Mesenteric fat pad (tissue), 1 donor: ENCODE measurements around the gene LY6G6C. TPM values are rescaled to one million over a fixed set of nuclear protein-coding genes. Genes with fewer than 3 reads are reported as not detected.

Experiments
- DNase-seq: peaks from one replicate; pipeline ENCODE4 v3.0.0-alpha.2; 2020; ENCODE audit warnings: low spot score
- total RNA-seq: library from RNA; stranded (reverse); fragmentation: NEBNext Ultra II Directional; extraction: Animal tissue kit (Norgen Biotek cat#: 25700); gene quantifications from one replicate; pipeline ENCODE4 v1.2.1, GENCODE V29; 2021
- donor health status: DM: yes; HTN: yes; CAD: no.

The LY6G6C gene
- total RNA-seq, 1 donor from 2014 or later = not detected

DNA sequence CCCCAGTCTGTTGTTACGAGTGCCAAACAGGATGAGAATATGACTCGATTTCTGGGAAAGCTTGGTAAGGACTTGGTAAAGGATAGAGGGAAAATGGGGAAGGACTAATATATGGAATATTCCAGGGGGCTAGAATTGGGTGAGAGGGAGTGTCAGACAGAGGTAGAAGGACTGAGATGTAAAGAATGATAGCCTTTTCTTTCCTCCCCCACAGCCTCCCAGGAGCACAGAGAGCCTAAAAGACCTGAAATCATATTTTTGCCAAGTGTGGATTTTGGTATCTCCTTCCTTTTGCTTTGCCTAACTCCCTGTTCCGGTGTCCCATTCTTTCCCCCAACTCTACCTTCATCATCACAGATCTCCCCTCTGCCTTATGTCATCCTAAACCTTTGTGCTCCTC lies 21.3 kb upstream of the LY6G6C start:
- DNase-seq = no peak

- DNase-seq = no peak
Observed at GRCh38 chr6:31741815-31742214, 20.3 kb upstream of the LY6G6C start.

DNA sequence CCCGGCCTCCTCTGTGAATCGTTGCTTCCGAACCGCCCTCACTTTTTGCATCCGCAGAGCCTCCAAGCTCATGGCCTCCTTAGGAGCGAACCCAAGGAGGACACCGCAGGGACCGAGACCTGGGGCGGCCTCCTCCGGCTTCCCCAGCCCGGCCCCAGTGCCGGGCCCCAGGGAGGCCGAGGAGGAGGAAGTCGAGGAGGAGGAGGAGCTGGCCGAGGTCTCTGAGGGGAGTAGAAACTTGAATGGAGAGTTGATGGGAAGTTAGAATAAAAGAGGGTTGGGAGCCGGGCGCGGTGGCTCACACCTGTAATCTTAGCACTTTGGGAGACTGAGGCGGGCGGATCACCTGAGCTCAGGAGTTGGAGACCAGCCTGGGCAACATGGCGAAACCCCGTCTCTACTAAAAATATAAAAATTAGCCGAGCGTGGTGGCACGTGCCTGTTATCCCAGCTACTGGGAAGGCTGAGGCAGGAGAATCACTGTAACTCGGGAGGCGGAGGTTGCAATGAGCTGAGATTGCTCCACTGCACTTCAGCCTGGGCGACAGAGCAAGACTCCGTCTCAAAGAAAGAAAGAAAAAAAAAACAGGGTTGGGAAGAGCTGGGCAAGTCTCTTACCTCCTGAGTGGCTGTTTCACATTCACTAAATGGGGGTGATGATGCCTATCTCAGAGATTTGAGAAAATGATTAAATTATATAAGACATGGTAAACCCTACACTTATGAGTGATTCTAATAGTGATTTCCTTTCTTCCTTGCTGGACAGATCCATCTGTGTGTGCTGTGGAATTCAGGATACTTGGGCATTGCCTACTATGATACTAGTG lies 19.1 kb upstream of the LY6G6C start:
- no peak for DNase-seq

DNA sequence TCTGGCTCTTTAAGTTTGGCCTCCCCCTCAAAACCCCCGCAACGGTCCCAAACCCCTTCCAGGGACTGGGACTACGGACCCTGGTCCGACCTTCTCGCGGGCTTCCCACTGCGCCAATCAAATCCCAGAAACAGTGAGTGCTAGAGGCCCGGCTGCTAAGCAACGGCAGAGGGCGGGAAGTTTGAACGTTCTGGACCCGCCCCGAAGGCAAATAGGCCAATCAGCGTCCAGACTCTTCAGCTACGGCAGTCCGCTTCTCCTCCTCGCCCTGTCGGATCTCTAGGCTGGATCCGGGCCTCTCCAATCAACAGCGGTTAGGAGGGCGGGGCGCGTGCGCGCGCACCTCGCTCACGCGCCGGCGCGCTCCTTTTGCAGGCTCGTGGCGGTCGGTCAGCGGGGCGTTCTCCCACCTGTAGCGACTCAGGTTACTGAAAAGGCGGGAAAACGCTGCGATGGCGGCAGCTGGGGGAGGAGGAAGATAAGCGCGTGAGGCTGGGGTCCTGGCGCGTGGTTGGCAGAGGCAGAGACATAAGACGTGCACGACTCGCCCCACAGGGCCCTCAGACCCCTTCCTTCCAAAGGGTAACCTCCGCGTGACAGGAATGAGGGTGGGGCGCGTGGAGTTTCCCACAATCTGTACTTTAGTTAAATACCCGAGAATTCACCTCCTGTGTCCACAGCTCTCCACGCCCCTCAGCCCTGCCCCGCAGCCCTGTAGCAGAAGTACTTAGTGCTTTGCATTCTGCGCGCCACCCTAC lies 18.3 kb upstream of the LY6G6C start, which contains the start of gene MSH5:
MSH5 (plus strand) TSS at position 367 of the 758 bp plus-strand sequence. CDS start 462 bp downstream, outside the sequence.
- DNase-seq = peak; percentile 98

- DNase-seq = no peak
Observed at GRCh38 chr6:31737991-31738979, 16.7 kb upstream of the LY6G6C start.

GRCh38 chr6:31737315-31737990 lies 15.9 kb upstream of the LY6G6C start:
- DNase-seq = no peak

DNA sequence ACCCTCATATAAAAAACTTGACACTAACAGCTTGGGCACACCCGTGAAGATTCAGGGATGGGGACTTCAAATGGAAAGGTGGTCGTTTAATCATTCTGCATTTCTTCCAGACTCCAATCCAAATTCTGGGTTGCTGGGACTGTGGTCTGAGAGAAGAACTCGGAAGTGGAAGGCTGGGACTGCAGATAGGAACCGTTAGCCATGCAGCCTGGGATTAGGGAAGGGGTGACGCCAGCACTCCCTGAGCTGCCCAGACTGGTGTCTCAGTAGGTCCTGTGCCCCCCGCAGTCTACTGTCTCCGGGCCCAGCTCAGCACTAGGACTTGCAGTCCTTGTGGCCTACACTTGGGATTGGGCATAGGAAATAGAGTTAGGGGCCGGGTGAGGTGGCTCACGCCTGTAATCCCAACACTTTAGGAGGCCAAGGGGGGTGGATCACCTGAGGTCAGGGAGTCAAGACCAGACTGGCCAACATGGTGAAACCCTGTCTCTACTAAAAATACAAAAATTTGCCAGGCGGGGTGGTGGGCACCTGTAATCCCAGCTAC lies 15.3 kb upstream of the LY6G6C start:
- no peak for DNase-seq

DNA sequence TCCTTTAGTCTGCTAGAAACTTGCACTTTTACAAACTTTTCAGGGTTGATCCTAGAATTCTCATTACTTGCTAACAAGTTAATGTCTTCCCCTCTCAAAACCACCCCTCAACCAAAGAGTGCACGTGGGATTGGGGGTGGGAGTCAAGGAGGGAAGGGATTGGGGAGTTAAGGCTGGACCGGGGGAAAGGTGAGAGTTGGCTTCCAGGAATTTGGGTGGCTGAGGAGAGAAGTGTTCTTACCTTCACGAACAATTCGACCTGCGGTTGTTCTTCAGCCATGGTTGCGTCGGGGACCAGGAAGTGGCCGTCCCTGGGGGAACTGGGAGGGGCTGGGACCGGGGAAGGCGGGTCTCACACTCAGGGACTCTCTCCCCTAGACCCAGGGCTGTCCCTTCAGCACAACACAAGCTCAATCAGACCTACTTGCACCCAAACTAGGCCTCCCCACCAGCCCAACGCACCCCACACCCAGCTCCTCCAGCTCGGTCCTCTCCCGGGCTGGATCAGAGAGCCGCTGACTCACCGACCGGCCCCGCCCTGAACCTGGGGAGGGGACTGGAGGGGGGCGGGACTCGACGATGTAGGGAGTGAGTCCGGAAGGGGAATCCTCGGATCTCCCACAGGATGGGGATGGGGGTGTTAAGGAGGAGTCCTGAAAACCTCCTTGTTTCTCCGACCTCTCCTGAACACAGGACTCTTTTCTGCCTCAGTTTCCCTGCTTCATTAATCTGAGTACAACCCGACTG lies 14.6 kb upstream of the LY6G6C start, which contains the start of gene CLIC1:
CLIC1 (minus strand) TSS at position 510 of the 747 bp plus-strand sequence; CDS start at position 280, 230 bp downstream.
- DNase-seq = peak; percentile 96

GRCh38 chr6:31734821-31735406 lies 13.4 kb upstream of the LY6G6C start:
- no peak for DNase-seq

- DNase-seq = no peak
Observed at GRCh38 chr6:31734247-31734820, 12.8 kb upstream of the LY6G6C start.

DNA sequence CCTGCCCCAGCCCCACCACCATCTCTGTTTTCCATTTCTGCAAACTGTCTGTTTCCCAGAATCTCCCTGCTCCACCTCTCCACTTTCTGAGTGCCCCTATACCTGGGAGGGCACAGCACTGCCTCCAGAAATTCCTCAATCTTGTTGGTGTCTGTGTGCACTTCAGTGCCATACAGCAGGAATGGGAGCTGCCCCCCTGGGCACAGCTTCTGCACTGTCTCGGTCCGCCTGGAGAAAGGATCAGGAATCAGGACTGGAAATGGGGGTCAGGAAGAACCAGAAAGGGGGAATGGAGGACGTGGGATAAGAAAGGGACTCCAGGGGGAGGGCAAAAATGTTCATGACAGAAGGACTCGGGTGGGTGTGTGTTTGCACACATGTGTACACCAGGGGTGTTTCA lies 12.2 kb upstream of the LY6G6C start:
- DNase-seq = no peak

DNA sequence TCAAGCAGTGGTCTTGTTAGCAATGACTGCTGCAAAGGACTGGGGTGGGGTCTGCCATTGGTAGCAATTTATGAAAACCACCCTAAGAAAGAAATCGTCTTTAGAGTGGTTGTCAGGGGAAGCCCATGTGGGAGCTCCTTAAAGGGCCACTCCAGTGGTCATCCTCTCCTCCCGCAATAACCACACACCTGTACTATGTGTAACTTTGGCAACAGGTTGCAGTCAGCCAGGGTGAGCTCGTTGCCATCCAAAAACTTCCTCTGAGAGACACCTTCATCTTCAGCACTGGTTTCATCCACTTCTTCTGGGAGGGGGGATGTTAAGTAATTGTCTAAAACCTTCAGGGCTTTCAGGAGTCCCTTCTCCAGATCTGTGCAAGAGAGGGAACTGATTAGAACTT lies 10.5 kb upstream of the LY6G6C start:
- no peak for DNase-seq

DNA sequence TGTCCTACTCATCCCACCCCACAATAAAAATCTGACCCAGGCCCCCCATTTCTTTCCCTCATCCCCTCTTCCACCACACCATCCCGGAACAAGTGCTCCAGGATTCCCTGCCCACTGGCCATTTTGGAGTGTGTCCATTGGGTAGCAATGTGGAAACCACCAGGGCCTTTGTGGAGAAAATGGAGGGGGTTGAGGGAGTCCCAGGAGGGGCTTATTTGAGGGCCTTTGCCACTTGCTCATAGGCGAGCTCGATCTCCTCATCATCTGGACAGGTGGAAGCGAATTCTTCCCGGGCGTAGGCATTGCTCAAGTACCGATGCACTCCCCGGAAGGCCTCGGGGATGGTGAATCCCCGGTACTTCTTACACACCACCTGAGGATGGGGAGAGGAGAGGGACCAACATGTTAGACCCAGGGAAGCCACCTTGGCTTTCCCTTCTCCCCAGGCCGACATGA lies 9.1 kb upstream of the LY6G6C start:
- DNase-seq = no peak

- DNase-seq = peak; percentile 97
Observed at GRCh38 chr6:31729979-31730630, 8.6 kb upstream of the LY6G6C start.

DNA sequence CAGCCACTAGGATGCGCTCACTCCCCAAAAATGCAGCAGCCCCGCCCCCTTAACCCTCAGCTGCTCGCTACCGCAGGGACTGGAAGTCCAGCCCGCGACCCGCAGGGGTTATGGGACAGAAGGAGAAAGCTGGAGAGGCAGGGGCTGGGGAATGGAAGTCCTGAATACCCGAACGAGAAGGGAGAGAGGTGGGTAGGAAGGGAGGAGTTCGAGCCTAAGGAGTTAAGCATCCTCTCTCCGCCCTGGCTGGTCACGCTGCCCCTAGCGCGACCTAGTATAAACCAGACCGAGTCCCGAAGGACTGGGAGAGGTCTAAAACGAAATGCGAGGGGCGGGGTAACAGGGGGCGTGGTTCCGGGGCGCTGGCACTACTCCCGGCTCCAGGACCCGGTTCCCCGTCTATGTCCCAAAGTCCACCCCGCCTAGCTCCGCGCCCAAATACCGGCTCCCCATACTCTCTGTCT lies 8.0 kb upstream of the LY6G6C start:
- peak; percentile 93 for DNase-seq

GRCh38 chr6:31728767-31729514 lies 7.4 kb upstream of the LY6G6C start, which contains the start of gene DDAH2:
Gene DDAH2, minus strand, starts transcription at chr6:31729299. Its CDS starts 138 bp downstream, at chr6:31729161.
- no peak for DNase-seq
